ENCODE measurements around the gene BEND6. TPM values are rescaled to one million over a fixed set of nuclear protein-coding genes. Genes with fewer than 3 reads are reported as not detected.
"Not testable (repeated sequence)": the region's sequence is repeated elsewhere in the genome, so short reads cannot be mapped to it uniquely, and the experiment has no call there.

The BEND6 gene
- total and polyA plus RNA-seq, 2 of the 8 experiments (the other 6 are each of a cell fraction or from before 2014, with no cell fraction given) = 0.71 to 2.1 TPM

DNA sequence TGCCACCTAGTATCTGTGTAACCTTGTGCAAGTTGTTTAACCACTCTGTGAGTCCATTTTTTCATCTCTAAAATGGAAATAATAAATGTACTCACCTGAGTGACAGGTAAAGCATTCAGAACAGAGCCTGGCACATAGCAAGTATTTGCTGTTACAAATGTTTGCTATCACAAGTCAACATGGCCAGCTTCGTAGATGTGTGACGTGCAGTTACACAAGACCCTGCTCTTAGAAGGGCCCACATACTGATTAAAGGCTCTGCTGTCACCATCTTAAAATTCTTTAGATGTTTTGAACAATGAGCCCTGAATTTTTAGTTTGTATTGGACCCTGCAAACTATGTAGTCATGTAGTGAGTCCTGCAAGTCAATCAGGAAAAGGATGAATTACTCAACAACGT, 51.2 kb downstream of the BEND6 start (continued):
- TF ChIP-seq SAP30 (IDR thresholded peaks at IDR 0.05; ENCODE audit: insufficient read depth, insufficient replicate concordance, low read length) (no peak), SP2 (IDR thresholded peaks at IDR 0.05; ENCODE audit: low read length) (no peak), EP300 (IDR thresholded peaks at IDR 0.05; ENCODE audit: borderline replicate concordance in 1 of 2, low read depth in 2 of 2, low read length in 2 of 2) (no peak), POLR2AphosphoS5 (IDR thresholded peaks at IDR 0.05; ENCODE audit: low read depth, low read length) (no peak), SP4 (IDR thresholded peaks at IDR 0.05; ENCODE audit: low read length) (no peak)

DNA sequence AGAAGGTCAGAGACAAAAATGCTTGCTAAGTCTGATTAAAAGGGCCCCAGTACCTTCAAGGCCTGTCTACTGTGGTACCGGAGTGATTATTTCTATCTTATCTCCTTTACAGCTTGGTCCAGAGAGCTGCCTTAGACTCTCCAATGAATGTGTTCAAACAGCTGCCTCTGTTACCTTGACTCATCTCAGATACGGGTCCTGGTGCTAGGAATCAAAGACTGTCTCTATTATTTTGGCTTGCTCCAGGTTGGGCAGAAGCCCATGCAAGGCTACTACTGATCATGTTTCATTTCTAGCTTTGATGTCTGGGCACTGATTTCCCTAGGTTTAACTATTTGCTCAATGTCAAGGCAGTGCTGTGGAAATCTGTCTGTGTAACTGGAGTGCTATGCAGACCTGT, 53.2 kb downstream of the BEND6 start:
- not testable (repeated sequence) for DNase-seq (ENCODE audit: low read depth in 1 of 2, low spot score in 2 of 2); H3K79me2 ChIP-seq (ENCODE audit: control insufficient read depth in 1 of 2, insufficient read depth in 2 of 2, low read length in 2 of 2); H4K20me1 ChIP-seq (replicated peaks in 1 of 2; ENCODE audit: control insufficient read depth in 1 of 2, insufficient read depth in 2 of 2, low read length in 2 of 2); H3K4ac ChIP-seq (replicated peaks; ENCODE audit: insufficient read length, low read depth, low read length); H2BK12ac ChIP-seq (ENCODE audit: low read depth, low read length); H3K4me3 ChIP-seq (ENCODE audit: extremely low read depth in 1 of 4, insufficient read depth in 2 of 4, low read depth in 3 of 4, low read length in 4 of 4); H2BK15ac ChIP-seq (ENCODE audit: low read length); H3K9ac ChIP-seq (replicated peaks in 1 of 4; ENCODE audit: extremely low read depth in 1 of 4, low read depth in 3 of 4, low read length in 3 of 4); H4K5ac ChIP-seq (ENCODE audit: insufficient read length, low read depth, low read length); H2BK120ac ChIP-seq (replicated peaks; ENCODE audit: low read depth, low read length); H4K91ac ChIP-seq (replicated peaks; ENCODE audit: insufficient read length, low read length); H2AK5ac ChIP-seq (ENCODE audit: low read depth, low read length); H3K4me1 ChIP-seq (replicated peaks in 1 of 4; ENCODE audit: control insufficient read depth in 3 of 4, insufficient read depth in 4 of 4, low read length in 3 of 4); H2BK5ac ChIP-seq (ENCODE audit: low read depth, low read length); H2BK20ac ChIP-seq (ENCODE audit: low read length); H3K14ac ChIP-seq (ENCODE audit: insufficient read length); H3K9me3 ChIP-seq (ENCODE audit: insufficient read depth in 2 of 2, low read depth in 1 of 2, low read length in 1 of 2); H3K27ac ChIP-seq (ENCODE audit: low read depth, low read length); H3K79me1 ChIP-seq (ENCODE audit: low read depth, low read length); H3K23me2 ChIP-seq (ENCODE audit: low read depth, low read length); H3K27me3 ChIP-seq (replicated peaks in 1 of 4; ENCODE audit: control insufficient read depth in 3 of 4, extremely low read depth in 1 of 4, insufficient read depth in 3 of 4, low read length in 3 of 4); H3K18ac ChIP-seq (ENCODE audit: extremely low read depth, low read length); H3K23ac ChIP-seq (ENCODE audit: insufficient read length); H2AFZ ChIP-seq (ENCODE audit: low read length); H3K4me2 ChIP-seq (ENCODE audit: insufficient read depth in 1 of 2, low read depth in 2 of 2, low read length in 2 of 2); H3K56ac ChIP-seq (replicated peaks; ENCODE audit: insufficient read length, low read depth, low read length); H3K36me3 ChIP-seq (ENCODE audit: control insufficient read depth in 2 of 4, insufficient read depth in 4 of 4, low read length in 3 of 4); H4K8ac ChIP-seq (ENCODE audit: extremely low read depth, insufficient read depth, low read length); FAIRE-seq
- CTCF ChIA-PET (ENCODE audit: partially characterized antibody) = interaction anchor here (1.0 to 2.8 kb wide), 5 partner anchors 12 to 33 kb away, joined by 3 to 14 read pairs (median 4); no protein-coding TSS in a partner anchor
- WGBS, 2 experiments (ENCODE audit: extremely low coverage in 1 of 2, insufficient coverage in 1 of 2, insufficient read length in 1 of 2, insufficient replicate concordance in 2 of 2, low coverage in 1 of 2, low lambda C conversion rate in 2 of 2, missing lambda C conversion rate in 1 of 2) = 91% methylated on average over 2 of the region's 2 CpGs; no CpG with 5 or more reads in 1 of the 2 experiments
- POLR2A ChIA-PET (ENCODE audit: partially characterized antibody) = interaction anchor here (0.5 to 0.6 kb wide), 2 partner anchors 16 to 92 kb away, joined by 3 read pairs; no protein-coding TSS in a partner anchor
